A673 (cell line): ENCODE results near the gene TMEM158. TPM values are rescaled to one million over a fixed set of nuclear protein-coding genes. Genes with fewer than 3 reads are reported as not detected.

Experiments
- BruUV-seq: library from RNA; stranded (reverse); fragments of 400-500 nt; replicated peaks from 2 replicates; lab custom pipeline; 2021; lab: Mats Ljungman, UMichigan
- CTCF ChIA-PET: fragments of 300-600 bp; sonication (Branson Sonifier 250); formaldehyde crosslinking; loops from one replicate; lab custom pipeline; 2022; ENCODE audit warnings: antibody characterized with exemption; lab: Charles Lee
- POLR2A ChIA-PET: fragments of 300-600 bp; sonication (Branson Sonifier 250); formaldehyde crosslinking; loops from one replicate; lab custom pipeline; 2022; ENCODE audit warnings: antibody characterized with exemption; ENCODE audit not compliant: low non-redundant PET; lab: Charles Lee
- DNase-seq: peaks from one replicate; pipeline ENCODE4 v3.0.0-alpha.2; 2015; ENCODE audit warnings: low spot score
- H3K27ac ChIP-seq: fragments of 200-600 bp; sonication (generic); 2 replicates; pipeline ENCODE4 v1.5.1; 2016; ENCODE audit warnings: mixed run types, low read depth, mild to moderate bottlenecking, mixed read lengths, antibody characterized with exemption, low read length; ENCODE audit not compliant: poor library complexity, severe bottlenecking
- H3K27me3 ChIP-seq: fragments of 200-600 bp; sonication (generic); replicated peaks from 2 replicates; pipeline ENCODE4 v1.6.1; 2017; ENCODE audit warnings: mixed run types, low read depth, mild to moderate bottlenecking, mixed read lengths, antibody characterized with exemption, low read length; ENCODE audit not compliant: insufficient read depth, poor library complexity
- H3K36me3 ChIP-seq: fragments of 200-600 bp; sonication (generic); 2 replicates; pipeline ENCODE4 v1.6.1; 2016; ENCODE audit warnings: mixed run types, mild to moderate bottlenecking, mixed read lengths, antibody characterized with exemption, low read length; ENCODE audit not compliant: insufficient read depth, poor library complexity, severe bottlenecking
- H3K4me1 ChIP-seq: fragments of 200-600 bp; sonication (generic); 2 replicates; pipeline ENCODE4 v1.6.1; 2017; ENCODE audit warnings: mixed run types, mild to moderate bottlenecking, mixed read lengths, antibody characterized with exemption, low read length; ENCODE audit not compliant: insufficient read depth, poor library complexity, severe bottlenecking
- H3K4me3 ChIP-seq: fragments of 200-600 bp; sonication (generic); 2 replicates; pipeline ENCODE4 v1.5.1; 2016; ENCODE audit warnings: low read depth, mixed run types, mild to moderate bottlenecking, mixed read lengths, low read length; ENCODE audit not compliant: poor library complexity, severe bottlenecking
- H3K9me3 ChIP-seq: fragments of 200-600 bp; sonication (generic); 2 replicates; pipeline ENCODE4 v1.6.1; 2016; ENCODE audit warnings: mixed run types, low read depth, mild to moderate bottlenecking, mixed read lengths, antibody characterized with exemption, low read length; ENCODE audit not compliant: poor library complexity, severe bottlenecking
- CTCF ChIP-seq: fragments of 300-800, 200-600 bp; sonication (generic); conservative IDR thresholded peaks from 2 replicates; pipeline ENCODE4 v1.5.1; 2017; ENCODE audit warnings: low read depth, mild to moderate bottlenecking, antibody characterized with exemption, low read length, moderate library complexity, mixed read lengths
- EZH2 ChIP-seq: fragments of 200-600 bp; sonication (generic); IDR thresholded peaks from 2 replicates; pipeline ENCODE4 v1.6.1; 2017; ENCODE audit warnings: borderline replicate concordance, low read depth, mild to moderate bottlenecking, mixed read lengths, antibody characterized with exemption, low read length; ENCODE audit not compliant: poor library complexity, severe bottlenecking
- intact Hi-C: fragments of 100-400 bp; cut with micrococcal nuclease; formaldehyde crosslinking; loops from one replicate; pipeline ENCODE4 v1.10.0; 2022; ENCODE audit not compliant: unreplicated experiment
- total RNA-seq: library from RNA; stranded (reverse); gene quantifications from 2 replicates; pipeline ENCODE4 v1.2.3, GENCODE V29; 2021

The TMEM158 gene
- total RNA-seq, 1 experiment from 2014 or later = 6.1 TPM

DNA sequence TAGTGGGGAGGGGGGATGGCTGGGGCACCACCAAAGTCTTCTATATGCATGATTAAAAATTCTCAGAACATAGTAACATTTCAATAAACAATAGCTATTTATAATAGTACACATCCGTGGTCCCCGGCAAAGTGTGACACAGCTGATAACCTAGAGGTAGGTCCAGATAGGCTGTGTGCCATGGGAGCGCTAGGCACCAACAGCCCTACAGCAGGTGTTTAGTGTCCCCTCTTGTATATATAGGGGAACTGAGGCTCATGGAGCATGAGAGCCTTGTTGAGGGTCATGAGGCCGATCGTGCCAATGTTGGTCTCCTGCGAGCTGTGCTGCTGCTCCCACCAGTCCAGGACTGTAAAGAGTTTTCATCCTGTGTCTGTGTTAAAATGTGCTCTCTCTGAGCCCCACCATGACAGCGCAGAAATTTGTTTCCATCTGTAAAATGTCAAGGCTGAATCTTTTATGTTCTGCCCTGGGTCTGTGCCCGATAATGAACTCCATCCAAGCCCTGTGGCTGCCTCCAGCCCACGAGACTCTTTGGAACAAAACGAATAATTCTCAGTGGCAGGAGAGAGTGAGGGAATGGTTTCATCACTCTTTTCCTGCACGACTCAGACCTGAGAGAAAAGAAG, 14.5 kb downstream of the TMEM158 start:
- no TSS peak for BruUV-seq
- no peaks in the 10 kb centered on the region for H3K27me3 ChIP-seq
- no peaks in the 10 kb centered on the region for H3K4me1 ChIP-seq
- CTCF ChIA-PET = no interaction called here
- H3K4me3 ChIP-seq = no peak overlapping the region
- no peak for DNase-seq
- intact Hi-C loops = loop anchor here (2.0 kb wide), 1 partner anchor 171 kb away; no protein-coding TSS in a partner anchor
- H3K27ac ChIP-seq = no peak overlapping the region
- POLR2A ChIA-PET = no interaction called here
- TF ChIP-seq CTCF = no peak
- no peak for TF ChIP-seq EZH2
- H3K36me3 ChIP-seq = no peaks in the 10 kb centered on the region
- H3K9me3 ChIP-seq = no peaks in the 10 kb centered on the region

DNA sequence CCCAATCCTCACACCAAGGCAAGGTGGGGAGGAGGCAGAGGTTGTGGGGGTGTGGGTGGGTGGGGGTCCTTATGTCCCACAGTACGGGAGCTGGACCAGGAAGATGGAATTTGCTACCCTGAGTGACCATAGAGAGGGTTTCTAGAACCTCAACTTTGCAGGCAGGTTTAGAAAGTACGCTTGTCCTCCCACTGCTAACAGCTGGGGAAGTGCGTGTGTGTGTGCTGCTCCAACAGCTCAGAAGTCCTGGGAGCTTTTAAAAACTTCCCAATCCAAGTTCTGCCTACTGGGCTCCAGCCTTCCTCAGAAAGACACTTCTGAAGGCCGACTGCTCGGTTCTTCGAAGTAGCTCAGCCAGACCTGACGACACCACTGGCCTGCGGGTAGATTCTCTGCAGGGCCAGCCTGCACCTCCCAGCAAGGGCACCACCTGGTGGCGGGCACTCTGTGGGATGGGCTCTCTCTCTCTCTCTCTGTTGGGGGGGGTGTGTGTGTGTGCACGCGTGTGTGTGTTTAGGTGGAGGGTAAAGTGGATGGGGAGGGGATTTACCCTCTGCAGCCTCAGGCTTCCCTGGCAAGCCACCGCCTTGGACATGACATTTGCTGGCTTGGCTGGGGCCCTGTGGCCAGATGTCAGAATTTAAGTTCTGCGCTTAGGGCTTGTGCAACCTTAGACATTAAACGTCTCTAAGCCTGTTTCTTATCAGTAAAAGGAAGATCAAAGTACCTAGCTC, 15.6 kb downstream of the TMEM158 start:
- Histone ChIP-seq H3K9me3 (no peaks in the 10 kb centered on the region), H3K27me3 (no peaks in the 10 kb centered on the region), H3K4me1 (no peaks in the 10 kb centered on the region), H3K36me3 (no peaks in the 10 kb centered on the region), H3K4me3 (no peak overlapping the region), H3K27ac (no peak overlapping the region)
- intact Hi-C loops = loop anchor here (2.0 kb wide), 1 partner anchor 170 kb away; no protein-coding TSS in a partner anchor
- no TSS peak for BruUV-seq
- POLR2A ChIA-PET = no interaction called here
- peak; percentile 59 for TF ChIP-seq CTCF
- TF ChIP-seq EZH2 = no peak
- DNase-seq = peak; percentile 44
- CTCF ChIA-PET = interaction anchor here (0.7 kb wide), 2 partner anchors 483 to 631 kb away, joined by 7 to 9 read pairs; no protein-coding TSS in a partner anchor

- no TSS peak for BruUV-seq
- POLR2A ChIA-PET = no interaction called here
- no peak for TF ChIP-seq CTCF
- no peak for TF ChIP-seq EZH2
Measured at GRCh38 chr3:45209526-45209925, 16.6 kb downstream of the TMEM158 start.

More at GRCh38 chr3:45209526-45209925, 16.6 kb downstream of the TMEM158 start:
- H3K27ac ChIP-seq = no peak overlapping the region
- H3K27me3 ChIP-seq = no peaks in the 10 kb centered on the region
- H3K4me1 ChIP-seq = no peaks in the 10 kb centered on the region
- H3K4me3 ChIP-seq = no peak overlapping the region
- no peaks in the 10 kb centered on the region for H3K36me3 ChIP-seq
- no peaks in the 10 kb centered on the region for H3K9me3 ChIP-seq
- DNase-seq = no peak
- CTCF ChIA-PET = no interaction called here
- intact Hi-C loops = no loop called here
